Suprapubic skin (tissue), 4 donors: ENCODE data around the gene TMEM135.

ENCODE experiments used
- EP300 ChIP-seq: sonication (generic); formaldehyde crosslinking; IDR thresholded peaks from one replicate; pipeline ENCODE4 v1.6.1; 2017; ENCODE audit warnings: antibody characterized with exemption
- POLR2A ChIP-seq, 2 donors: fragments of 450-650 bp; IDR thresholded peaks; one replicate each; pipeline ENCODE4 v1.6.1; 2017; ENCODE audit warnings: antibody characterized with exemption in 2 of 2, mild to moderate bottlenecking in 2 of 2, moderate library complexity in 2 of 2
- POLR2AphosphoS5 ChIP-seq, 3 donors: sonication (generic); formaldehyde crosslinking; IDR thresholded peaks; one replicate each; pipeline ENCODE4 v1.6.1; 2017; ENCODE audit warnings: antibody characterized with exemption in 3 of 3
- TF ChIP-seq, protein P1 (sequence below), 2 donors: fragments of 200-600 bp in 1 of 2; fragments of 450-650 bp in 1 of 2; sonication (generic) in 1 of 2; IDR thresholded peaks; one replicate each; pipeline ENCODE4 v1.5.1; 2016 to 2019; ENCODE audit warnings: antibody characterized with exemption in 2 of 2, mild to moderate bottlenecking in 1 of 2, moderate library complexity in 1 of 2

- TF ChIP-seq, protein P1, sequence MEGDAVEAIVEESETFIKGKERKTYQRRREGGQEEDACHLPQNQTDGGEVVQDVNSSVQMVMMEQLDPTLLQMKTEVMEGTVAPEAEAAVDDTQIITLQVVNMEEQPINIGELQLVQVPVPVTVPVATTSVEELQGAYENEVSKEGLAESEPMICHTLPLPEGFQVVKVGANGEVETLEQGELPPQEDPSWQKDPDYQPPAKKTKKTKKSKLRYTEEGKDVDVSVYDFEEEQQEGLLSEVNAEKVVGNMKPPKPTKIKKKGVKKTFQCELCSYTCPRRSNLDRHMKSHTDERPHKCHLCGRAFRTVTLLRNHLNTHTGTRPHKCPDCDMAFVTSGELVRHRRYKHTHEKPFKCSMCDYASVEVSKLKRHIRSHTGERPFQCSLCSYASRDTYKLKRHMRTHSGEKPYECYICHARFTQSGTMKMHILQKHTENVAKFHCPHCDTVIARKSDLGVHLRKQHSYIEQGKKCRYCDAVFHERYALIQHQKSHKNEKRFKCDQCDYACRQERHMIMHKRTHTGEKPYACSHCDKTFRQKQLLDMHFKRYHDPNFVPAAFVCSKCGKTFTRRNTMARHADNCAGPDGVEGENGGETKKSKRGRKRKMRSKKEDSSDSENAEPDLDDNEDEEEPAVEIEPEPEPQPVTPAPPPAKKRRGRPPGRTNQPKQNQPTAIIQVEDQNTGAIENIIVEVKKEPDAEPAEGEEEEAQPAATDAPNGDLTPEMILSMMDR (IDR thresholded peaks at IDR 0.05) = no peak
- TF ChIP-seq POLR2AphosphoS5 (IDR thresholded peaks at IDR 0.05) = no peak
- no peak for TF ChIP-seq POLR2A (IDR thresholded peaks at IDR 0.05)
- no peak for TF ChIP-seq EP300
Measured at GRCh38 chr11:87125257-87125656, 87.5 kb downstream of the TMEM135 start.
